HG03439 (cell line): Measurements from ENCODE around the gene VNN1.
A peak's percentile ranks its signal among the peaks of the same experiment; 100 is the strongest.
"Not testable (repeated sequence)": the region's sequence is repeated elsewhere in the genome, so short reads cannot be mapped to it uniquely, and the experiment has no call there.

ENCODE experiments used
- ATAC-seq: cut with Tn5 transposase; IDR thresholded peaks from one replicate; pipeline ENCODE4 v1.9.1; 2021; ENCODE audit warnings: mild to moderate bottlenecking, moderate library complexity; ENCODE audit not compliant: unreplicated experiment

Gene VNN1

DNA sequence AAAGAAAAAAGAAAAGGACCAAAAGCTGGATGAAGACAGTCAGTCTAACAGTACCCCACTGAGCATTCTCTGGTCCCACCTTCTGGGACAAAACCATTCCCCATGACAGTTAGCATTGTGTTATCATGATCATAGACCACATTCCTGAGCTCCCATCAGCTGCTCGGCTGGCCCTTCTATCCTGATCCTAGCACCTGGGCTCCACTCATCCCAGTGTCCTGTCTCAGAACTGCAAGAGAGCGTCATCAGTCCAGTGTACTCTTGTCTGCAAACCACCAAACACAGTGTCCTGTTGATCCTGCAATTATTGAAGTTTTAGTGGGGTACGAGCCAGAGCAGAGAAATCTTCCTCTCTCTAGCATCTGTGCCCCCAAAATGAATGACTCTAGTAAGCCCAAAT, 38.9 kb downstream of the VNN1 start:
- ATAC-seq: no peak

DNA sequence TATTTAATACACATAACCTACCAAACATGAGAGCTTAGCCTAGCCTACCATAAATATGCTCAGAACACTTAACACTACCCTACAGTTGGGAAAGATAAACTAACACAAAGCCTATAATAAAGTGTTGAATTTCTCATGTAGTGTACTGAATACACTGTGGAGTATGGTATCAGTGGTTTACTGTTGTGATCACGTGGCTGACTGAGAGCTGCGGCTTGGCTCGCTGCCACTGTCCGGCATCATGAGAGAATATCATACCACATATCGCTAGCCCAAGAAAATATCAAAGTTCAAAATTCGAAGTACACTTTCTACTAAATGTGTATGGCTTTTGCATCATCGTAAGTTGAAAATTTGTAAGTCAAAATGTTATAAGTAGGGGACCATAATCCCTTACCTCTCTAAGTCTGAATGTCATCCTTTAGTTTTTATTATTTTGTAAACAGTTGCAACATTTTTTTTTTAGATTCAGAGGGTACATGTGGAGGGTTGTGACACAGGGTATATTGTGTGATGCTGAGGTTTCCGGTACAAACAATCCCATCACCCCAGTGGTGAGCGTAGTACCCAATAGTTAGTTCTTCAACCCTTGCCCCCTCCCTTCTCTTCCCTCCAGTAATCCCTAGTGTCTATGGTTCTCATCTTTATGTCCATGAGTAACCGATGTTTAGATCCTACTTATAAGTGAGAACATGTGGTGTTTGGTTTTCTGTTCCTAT, 40.3 kb downstream of the VNN1 start:
- ATAC-seq: no peak

DNA sequence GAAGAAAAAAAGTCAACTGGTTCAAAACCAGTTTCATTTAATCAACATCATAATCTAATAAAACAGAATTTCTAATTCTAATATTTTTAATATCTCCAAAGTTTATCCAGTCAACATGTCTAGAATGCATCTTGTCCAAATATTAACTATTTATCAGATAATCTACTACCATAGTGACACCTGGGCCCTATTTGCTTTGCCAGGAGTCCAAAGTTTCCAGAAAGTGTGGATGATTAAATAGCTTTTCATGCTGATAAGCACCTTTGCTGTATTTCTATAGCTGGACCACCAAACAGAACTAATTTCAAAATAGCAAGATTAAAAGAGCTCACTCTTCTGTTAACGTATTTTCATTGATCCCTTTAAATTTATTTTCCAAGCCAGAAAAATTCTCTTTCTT, 42.6 kb downstream of the VNN1 start:
- ATAC-seq: no peak

DNA sequence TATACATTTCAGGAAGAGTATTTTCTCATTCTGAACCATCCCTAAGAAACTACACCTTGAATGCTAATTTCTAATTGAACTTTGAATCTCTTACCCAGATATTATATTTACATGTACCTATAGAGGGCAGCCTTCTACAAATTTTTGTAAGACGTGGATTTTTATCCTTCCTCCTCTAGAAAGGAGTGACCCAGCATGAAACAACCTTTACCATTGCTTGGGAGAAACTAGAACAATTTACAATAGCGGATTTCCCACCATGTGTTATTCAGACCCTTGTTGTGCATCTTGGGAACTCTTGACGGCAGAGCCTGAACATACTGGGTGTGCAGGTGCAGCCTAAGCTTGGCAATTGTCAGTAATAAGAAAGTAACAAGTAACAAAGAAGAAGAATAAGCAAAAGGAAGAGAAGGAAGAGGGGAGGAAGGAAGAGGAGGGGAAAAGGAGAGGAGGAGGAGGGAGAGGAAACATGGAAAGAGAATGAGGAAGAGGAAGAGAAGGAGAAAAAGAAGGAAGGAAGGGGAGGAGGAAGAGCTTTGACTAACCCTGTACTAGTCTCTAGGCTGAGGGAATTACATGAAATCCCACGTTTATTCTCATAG, 44.1 kb downstream of the VNN1 start:
- peak; percentile 56 for ATAC-seq

DNA sequence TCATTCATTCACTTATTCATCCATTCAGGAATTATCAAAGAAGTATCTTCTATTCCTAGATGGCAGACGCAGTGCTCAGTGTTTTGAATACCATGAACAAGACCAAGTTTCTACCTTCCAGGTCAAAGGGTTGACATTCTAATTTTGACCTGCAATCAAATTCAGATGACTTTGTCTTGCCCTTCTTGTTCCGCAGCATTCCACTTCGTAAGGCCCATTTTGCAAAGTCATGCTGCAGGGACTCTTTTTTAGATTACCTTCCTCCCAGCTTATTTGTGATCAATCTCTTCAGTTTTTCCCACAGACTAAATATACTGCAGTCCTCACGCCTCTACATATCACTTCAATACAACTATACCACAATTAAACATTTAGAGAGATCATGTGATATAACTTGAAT, 47.7 kb downstream of the VNN1 start:
- no peak for ATAC-seq

DNA sequence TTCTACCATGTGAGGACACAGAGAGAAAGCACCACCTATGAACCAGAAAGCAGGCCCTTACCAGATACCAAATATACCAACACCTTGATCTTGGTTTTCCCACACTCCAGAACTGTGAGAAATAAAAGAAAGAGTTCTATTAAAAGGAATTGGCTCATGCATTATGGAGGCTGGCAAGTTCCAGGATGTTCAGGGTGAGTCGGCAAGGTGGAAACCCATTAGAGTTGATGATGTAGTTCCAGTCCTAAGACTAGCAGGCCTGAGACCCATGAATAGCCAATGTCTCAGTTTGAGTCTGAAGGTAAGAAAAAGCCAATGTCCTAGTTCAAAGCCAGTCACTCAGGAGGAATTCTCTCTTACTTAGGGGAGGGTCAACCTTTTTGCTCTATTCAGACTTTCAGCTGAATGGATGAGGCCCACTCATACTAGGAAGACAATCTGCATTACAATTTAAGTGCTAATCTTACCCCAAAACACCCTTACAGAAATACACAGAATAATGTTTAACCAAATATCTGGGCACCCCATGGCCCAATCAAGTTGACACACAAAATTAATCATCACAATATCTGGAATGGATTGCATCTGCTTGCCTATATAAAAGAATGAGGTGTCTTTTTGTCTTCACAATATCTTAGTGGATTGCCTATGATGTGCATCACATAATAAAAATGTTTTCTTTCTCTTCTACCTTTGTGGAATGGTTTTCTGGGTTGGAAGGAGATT, 49.4 kb downstream of the VNN1 start:
- ATAC-seq: no peak

DNA sequence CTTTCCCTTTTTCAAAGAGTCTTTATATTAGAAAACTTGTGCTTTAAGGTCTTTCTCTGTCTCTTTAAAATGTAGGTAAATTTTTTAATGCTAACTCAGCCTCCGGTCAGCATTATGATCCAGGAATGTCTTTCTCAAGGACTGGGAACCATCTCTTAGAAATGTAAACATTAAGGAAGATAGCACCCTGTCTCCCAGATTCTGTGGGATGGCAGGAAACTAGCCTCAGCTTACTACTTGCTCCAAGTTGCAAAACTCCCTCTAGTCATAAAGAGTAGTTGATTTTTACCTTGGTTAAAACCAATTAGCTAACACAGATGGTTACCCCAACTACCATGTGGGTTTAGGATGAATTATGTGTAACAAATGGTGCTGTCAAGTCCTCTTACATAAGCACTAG, 50.2 kb downstream of the VNN1 start:
- no peak for ATAC-seq

DNA sequence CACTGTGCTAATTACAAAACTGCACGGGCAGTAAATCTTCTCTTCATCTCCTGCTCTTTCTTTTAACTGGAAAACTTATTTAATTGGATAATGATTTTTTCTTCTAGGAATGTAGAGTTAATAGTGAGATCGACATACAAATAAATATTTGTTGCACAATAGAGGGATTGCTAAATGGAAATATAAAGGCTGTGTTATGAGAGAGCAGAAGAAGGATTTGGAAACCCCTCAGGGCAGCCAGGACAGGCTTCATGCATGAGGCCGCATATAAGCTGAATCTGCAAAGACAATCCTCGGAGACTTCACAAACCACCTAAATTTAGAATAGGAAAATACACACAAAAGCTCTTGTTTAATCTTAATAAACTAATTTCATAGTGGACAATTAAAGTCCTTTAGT, 51.9 kb downstream of the VNN1 start:
- ATAC-seq: no peak

DNA sequence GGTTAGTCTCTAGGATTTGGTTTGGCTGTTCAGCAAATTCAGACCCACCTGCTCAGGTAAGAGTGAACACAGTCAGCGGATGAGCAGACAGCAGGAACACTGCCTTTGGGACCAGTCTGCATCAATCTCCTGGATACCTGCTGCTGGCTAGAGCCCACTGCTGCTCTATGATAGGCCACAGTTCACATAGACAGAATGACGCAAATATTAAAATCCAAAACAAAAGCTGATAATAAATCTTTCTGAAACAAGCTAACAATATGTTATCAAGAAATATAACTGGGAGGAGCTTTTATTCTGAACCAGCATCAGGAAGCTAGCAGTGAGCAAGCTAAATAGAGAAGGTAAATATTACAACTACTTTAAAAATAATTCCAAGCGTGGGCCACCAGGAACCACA, 54.8 kb downstream of the VNN1 start, which contains the start of gene TAAR1:
Gene TAAR1 (minus strand): TSS at position 101 of the 400 bp plus-strand sequence. CDS start 13,179 bp downstream, outside the sequence.
- no peak for ATAC-seq

DNA sequence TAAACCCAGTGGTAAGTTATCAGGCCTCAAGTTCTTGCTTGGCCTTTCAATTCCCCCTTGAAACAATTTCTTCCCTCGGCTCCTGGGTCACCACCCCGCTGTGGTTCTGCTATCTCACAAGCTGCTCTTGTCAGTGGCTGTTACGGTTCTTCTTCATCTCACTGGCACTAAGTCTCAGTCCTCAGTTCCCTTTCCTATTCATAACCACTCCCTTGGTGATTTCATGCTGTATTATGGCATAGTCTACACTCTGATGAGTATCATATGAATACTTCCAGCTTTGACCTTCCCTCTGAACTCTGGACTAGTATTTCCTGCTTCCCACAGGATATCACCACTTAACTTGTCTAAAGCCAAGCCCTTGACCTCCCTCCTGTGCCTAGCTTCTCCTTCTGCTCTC, 62.8 kb downstream of the VNN1 start:
- no peak for ATAC-seq

DNA sequence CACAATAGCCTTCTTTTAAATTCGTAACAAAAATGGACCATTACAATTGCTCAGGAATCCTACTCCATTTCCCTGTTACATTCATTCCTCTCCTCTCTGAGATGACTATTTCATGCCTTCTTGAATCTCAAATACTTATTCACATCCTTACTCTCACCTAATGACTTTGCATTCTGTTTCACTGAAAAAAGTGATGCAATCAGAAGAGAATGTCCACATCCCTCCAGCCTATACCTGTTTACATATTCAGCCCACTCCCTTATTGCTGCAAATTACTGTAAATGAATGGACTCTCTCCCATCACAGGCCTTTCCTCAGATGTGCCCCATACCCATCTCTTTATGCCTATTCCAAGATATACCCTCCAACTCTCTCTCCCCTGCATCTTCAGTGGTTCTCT, 63.4 kb downstream of the VNN1 start:
- ATAC-seq: no peak

DNA sequence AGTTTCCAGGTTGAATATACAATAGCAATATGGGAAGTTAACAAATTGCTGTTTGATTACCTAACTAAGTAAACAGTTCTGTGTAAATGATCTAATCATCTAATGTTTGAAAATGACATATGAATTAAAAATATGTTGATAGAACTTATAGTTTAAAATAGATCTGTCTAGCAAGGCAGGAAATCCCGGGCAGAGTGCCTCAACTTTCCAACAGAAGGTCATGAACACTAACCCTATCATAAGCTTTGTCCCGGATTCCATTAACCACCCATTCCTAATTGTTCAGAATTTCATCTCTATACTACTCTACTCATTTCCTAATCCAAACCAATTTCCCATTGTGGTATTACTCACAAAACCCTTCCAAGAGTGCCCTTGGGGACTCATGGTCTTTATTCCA, 65.0 kb downstream of the VNN1 start:
- ATAC-seq: no peak

DNA sequence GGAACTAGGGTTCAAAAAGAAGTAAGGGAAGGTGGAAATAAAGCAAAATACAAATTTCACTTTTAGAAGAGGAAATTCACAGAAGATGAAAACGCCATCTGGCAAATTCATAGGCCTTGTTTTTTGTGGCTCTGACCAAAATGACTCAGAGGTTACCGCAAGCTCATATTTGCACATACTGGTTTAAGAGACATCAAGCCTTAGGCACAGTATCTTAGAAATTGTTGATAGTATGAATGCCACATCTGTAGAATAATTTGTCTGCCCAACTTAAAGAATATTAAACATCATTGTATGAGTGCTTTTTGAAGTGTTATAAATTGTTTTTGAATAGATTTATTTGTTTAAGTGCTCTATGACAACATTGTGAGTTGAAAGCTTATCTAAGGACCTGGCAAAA, 65.5 kb downstream of the VNN1 start:
- peak; percentile 91 for ATAC-seq

DNA sequence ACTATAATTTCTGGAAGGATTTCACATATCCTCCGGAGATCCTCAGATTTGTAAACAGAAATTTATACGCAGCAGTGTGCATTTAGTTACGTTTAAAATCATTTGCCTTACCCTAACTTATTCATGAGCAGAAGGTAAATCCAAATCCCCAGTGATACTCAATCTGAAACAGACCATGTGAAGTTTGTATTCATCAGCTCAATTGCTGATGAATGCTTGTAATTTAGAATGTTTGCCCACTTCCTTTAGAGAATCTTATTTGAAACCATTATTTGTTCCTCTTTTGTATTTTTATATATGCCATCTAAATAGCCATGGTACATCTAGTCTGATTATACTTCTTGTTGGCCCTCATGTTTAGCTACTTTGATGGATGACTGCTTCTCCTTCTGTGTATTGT, 70.3 kb downstream of the VNN1 start:
- no peak for ATAC-seq

DNA sequence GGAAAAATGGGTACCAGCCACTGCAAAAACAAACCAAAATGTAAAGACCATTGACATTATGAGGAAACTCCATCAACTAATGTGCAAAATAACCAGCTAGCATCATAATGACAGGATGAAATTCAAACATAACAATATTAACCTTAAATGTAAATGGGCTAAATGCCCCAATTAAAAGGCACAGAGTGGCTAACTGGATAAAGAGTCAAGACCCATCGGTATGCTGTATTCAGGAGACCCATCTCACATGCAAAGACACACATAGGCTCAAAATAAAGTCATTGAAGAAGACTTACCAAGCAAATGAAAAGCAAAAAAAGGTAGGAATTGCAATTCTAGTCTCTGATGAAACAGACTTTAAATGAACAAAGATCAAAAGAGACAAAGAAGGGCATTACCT, 76.7 kb downstream of the VNN1 start:
- ATAC-seq: not testable (repeated sequence)

DNA sequence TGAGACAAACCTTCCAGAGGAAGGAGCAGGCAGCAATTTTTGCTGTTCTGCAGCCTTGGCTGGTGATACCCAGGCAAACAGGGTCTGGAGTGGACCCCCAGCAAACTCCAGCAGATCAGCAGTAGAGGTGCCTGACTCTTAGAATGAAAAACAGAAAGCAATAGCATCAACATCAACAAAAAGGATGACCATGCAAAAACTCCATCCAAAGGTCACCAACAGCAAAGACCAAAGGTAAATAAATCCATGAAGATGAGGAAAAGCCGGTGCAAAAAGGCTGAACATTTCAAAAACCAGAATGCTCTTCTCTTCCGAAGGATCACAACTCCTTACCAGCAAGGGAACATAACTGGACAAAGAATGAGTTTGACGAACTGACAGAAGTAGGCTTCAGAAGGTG, 77.9 kb downstream of the VNN1 start:
- ATAC-seq: not testable (repeated sequence)

DNA sequence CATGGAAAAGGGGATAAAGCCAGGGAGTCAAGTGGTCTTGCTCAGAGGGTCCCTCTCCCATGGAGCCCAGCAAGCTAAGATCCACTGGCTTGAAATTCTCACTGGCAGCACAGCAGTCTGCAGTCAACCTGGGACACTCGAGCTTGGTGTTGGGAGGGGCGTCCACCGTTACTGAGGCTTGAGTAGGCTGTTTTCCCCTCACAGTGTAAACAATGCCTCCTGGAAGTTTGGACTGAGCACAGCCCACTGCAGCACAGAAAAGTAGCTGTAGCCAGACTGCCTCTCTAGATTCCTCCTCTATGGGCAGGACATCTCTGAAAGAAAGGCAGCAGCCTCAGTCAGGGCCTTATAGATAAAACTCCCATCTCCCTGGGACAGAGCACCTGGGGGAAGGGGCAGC, 78.6 kb downstream of the VNN1 start:
- not testable (repeated sequence) for ATAC-seq

DNA sequence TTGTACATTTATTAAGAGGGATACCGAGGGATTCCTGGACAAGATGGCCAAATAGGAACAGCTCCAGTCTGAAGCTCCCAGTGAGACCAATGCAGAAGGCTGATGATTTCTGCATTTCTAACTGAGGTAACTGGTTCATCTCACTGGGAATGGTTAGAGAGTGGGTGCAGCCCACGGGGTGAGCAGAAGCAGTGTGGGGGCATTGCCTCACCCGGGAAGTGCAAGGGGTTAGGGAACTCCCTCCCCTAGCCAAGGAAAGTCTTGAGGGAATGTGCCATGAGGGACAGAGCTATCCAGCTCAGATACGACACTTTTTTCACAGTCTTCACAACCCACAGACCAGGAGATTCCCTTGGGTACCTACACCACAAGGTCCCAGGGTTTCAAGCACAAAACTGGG, 79.1 kb downstream of the VNN1 start:
- ATAC-seq: no peak

DNA sequence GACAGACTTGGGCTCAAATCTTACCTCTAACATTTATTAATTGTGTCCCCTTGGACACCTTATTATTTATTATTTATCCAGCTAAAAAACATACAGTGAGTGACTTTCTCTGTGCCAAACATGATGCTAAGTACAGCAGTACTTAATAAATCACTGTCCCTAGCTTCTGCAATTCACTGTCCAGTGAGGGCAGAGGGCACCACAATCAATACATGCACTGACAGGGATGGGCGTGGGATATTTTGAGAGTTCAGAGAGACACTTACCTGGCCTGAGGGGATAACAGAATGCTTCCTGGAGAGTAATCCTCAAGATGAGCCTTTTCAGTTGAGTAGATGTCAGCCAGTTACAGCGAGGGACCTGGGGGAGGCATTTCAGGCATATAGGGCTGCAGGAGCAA, 80.5 kb downstream of the VNN1 start:
- no peak for ATAC-seq
